ENCODE data around the gene SOX5.

SOX5 gene

GRCh38 chr12:23560611-23561010 is 388.9 kb downstream of the SOX5 start:
- no peak for TF ChIP-seq CTCF (IDR thresholded peaks at IDR 0.05; ENCODE audit: extremely low read depth, missing control alignments)
- DNase-seq (ENCODE audit: low spot score) = no peak

GRCh38 chr12:23559268-23559753 is 390.2 kb downstream of the SOX5 start:
- TF ChIP-seq CTCF (IDR thresholded peaks at IDR 0.05; ENCODE audit: extremely low read depth, missing control alignments) = no peak
- DNase-seq (ENCODE audit: low spot score) = no peak

GRCh38 chr12:23556661-23557060 is 392.8 kb downstream of the SOX5 start:
- no peak for TF ChIP-seq CTCF (IDR thresholded peaks at IDR 0.05; ENCODE audit: extremely low read depth, missing control alignments)
- no peak for DNase-seq (ENCODE audit: low spot score)

- no peak for TF ChIP-seq CTCF (IDR thresholded peaks at IDR 0.05; ENCODE audit: extremely low read depth, missing control alignments)
- no peak for DNase-seq (ENCODE audit: low spot score)
Measured at GRCh38 chr12:23555825-23556207, 393.7 kb downstream of the SOX5 start.

GRCh38 chr12:23555180-23555824 is 394.2 kb downstream of the SOX5 start:
- DNase-seq (ENCODE audit: low spot score) = no peak
- no peak for TF ChIP-seq CTCF (IDR thresholded peaks at IDR 0.05; ENCODE audit: extremely low read depth, missing control alignments)

GRCh38 chr12:23552417-23552816 is 397.1 kb downstream of the SOX5 start:
- no peak for DNase-seq (ENCODE audit: low spot score)
- TF ChIP-seq CTCF (IDR thresholded peaks at IDR 0.05; ENCODE audit: extremely low read depth, missing control alignments) = no peak

GRCh38 chr12:23550753-23551152 is 398.7 kb downstream of the SOX5 start:
- TF ChIP-seq CTCF (IDR thresholded peaks at IDR 0.05; ENCODE audit: extremely low read depth, missing control alignments) = no peak
- no peak for DNase-seq (ENCODE audit: low spot score)

Measured in GM20000 (cell line).